ENCODE results near the gene DIP2C. TPM values are rescaled to one million over a fixed set of nuclear protein-coding genes. Genes with fewer than 3 reads are reported as not detected.

Gene DIP2C
- total RNA-seq, 1 experiment from 2014 or later, result 11.0 TPM

- TF ChIP-seq TCF7 (CRISPR knock-in tag; IDR thresholded peaks at IDR 0.05; ENCODE audit: low read depth) (no peak), ARID4B (CRISPR knock-in tag; IDR thresholded peaks at IDR 0.05; ENCODE audit: borderline replicate concordance) (no peak), TEAD1 (CRISPR knock-in tag; IDR thresholded peaks at IDR 0.05) (no peak), ZNF263 (CRISPR knock-in tag; IDR thresholded peaks at IDR 0.05; ENCODE audit: low read depth) (no peak), GTF2I (CRISPR knock-in tag; conservative IDR thresholded peaks at IDR 0.05) (no peak), USF1 (CRISPR knock-in tag; IDR thresholded peaks at IDR 0.05) (no peak), STAT6 (CRISPR knock-in tag; conservative IDR thresholded peaks at IDR 0.05; ENCODE audit: low read depth) (no peak)
Observed at GRCh38 chr10:637221-637620, 52.2 kb downstream of the DIP2C start (continued).

GRCh38 chr10:636769-637168 is 52.7 kb downstream of the DIP2C start:
- POLR2A ChIA-PET, result no interaction called here
- TF ChIP-seq MAX (CRISPR knock-in tag; IDR thresholded peaks at IDR 0.05), result no peak
- peak overlapping the region; percentile 8 for H3K27ac Mint-ChIP-seq
- no peak overlapping the region for H3K4me3 Mint-ChIP-seq
- no peaks in the 10 kb centered on the region for H3K36me3 Mint-ChIP-seq
- H3K9me3 Mint-ChIP-seq, result no peaks in the 10 kb centered on the region
- H3K27me3 Mint-ChIP-seq (ENCODE audit: low read depth), result no peaks in the 10 kb centered on the region
- DNase-seq (ENCODE audit: low spot score) (no peak), ATAC-seq (no peak)
- CTCF ChIA-PET, result no interaction called here
- H3K4me1 Mint-ChIP-seq, result peaks cover 24% of the 10 kb centered on the region

GRCh38 chr10:636016-636730 is 53.3 kb downstream of the DIP2C start:
- DNase-seq (ENCODE audit: low spot score) (no peak), ATAC-seq (no peak)
- ChIA-PET CTCF (no interaction called here), POLR2A (no interaction called here)
- Mint-ChIP-seq H3K27ac (peak overlapping the region; percentile 8), H3K27me3 (ENCODE audit: low read depth) (no peaks in the 10 kb centered on the region), H3K36me3 (no peaks in the 10 kb centered on the region), H3K4me3 (no peak overlapping the region), H3K4me1 (peaks cover 30% of the 10 kb centered on the region), H3K9me3 (no peaks in the 10 kb centered on the region)
- TF ChIP-seq USF2 (CRISPR knock-in tag; IDR thresholded peaks at IDR 0.05) (no peak), ZNF532 (CRISPR knock-in tag; IDR thresholded peaks at IDR 0.05; ENCODE audit: borderline replicate concordance) (no peak), ZNF317 (CRISPR knock-in tag; IDR thresholded peaks at IDR 0.05; ENCODE audit: borderline replicate concordance, low read depth) (no peak)

All from WTC11 (cell line).